ENCODE measurements around the gene KIAA1549.
"Not testable (repeated sequence)": the region's sequence is repeated elsewhere in the genome, so short reads cannot be mapped to it uniquely, and the experiment has no call there.

The KIAA1549 gene

DNA sequence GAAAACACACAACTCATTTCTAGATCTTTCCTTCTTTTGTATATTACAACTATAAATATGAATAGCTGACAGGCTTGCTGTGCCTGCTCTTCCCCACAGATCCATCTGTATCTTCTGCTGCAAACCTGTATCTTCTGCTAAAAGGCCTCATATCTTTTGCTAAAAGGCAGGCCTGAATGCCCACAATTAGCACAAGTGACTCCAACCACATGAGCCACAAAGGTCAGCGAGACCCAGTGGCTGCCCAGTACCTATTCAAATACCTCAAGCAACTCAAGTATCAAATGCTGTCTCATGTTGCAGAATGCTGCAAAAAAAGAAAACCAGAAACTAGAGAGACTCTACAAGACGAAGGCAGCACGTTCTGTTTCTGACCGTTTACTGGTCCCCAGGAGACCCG is 128.7 kb downstream of the KIAA1549 start:
- no peak for DNase-seq (ENCODE audit: low spot score)

DNA sequence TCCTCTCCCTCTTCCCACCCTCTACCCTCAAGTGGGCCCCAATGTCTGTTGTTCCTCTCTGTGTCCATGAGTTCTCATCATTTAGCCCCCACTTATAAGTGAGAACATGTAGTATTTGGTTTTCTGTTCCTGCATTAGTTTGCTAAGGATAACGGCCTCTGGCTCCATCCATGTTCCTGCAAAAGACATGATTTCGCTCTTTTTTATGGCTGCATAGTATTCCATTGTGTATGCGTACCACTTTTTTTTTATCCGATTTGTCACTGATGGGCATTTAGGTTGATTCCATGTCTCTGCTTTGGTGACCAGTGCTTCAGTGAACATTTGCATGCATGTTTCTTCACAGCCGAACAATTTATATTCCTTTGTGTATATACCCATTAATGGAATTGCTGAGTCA is 131.5 kb downstream of the KIAA1549 start:
- no peak for DNase-seq (ENCODE audit: low spot score)

- DNase-seq (ENCODE audit: low spot score), result no peak
Observed at GRCh38 chr7:138848056-138848980, 132.9 kb downstream of the KIAA1549 start.

DNA sequence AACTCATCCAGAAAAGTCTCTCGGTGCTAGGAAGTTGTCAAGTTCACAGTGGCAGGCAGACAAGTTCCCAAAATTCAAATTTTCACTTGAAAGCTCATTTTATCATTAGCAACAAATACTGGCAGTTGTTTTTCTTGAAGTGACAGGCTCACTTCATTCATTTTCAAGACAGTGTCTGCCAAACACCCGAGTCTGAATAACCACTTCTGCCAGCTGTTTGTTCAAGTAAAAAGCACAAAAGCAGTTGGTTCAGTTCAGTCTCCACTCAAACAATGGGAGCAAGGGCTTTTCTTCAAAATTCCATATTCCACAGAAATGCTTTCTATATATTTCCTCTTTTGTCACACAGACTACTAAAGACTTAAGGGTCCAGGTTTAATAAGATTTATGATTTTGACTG is 135.5 kb downstream of the KIAA1549 start:
- no peak for DNase-seq (ENCODE audit: low spot score)

- no peak for DNase-seq (ENCODE audit: low spot score)
Observed at GRCh38 chr7:138843632-138844580, 137.3 kb downstream of the KIAA1549 start.

DNA sequence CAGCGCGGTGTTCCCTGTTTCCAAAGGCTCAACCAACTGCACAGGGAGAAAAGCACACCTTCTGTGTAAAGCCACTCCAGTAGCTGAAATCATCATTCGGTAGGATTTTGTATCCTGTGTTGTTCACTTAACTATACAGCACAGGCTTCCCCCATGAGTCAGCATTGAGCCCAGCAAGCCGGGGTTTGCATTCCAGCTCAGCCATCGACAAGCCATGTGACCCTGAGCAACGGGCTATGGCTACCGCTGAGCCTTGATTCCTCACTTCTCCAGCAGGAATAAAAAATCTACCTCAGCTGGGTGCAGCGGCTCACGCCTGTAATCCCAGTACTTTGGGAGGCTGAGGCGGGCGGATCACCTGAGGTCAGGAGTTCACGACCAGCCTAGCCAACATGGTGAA is 139.1 kb downstream of the KIAA1549 start:
- DNase-seq (ENCODE audit: low spot score), result no peak

DNA sequence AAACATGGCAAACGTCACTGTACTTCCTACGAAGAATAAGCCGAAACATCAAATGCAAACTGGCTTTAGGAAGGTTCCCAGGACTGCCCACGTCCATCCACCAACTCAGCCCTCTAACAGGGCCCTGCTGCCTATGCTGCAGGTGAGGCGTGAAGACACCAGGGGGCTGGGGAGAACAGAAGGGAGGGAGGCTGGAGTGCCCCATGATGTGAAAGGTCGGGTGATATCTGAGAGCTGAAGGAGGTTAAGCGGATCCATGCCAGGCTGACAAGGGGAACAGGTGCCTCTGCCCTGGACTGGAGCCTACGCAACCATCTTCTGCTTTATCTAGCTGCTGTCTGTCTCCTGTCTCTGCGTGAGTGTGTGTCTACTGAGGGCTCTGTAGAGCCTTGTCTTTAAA is 143.0 kb downstream of the KIAA1549 start:
- DNase-seq (ENCODE audit: low spot score), result no peak

DNA sequence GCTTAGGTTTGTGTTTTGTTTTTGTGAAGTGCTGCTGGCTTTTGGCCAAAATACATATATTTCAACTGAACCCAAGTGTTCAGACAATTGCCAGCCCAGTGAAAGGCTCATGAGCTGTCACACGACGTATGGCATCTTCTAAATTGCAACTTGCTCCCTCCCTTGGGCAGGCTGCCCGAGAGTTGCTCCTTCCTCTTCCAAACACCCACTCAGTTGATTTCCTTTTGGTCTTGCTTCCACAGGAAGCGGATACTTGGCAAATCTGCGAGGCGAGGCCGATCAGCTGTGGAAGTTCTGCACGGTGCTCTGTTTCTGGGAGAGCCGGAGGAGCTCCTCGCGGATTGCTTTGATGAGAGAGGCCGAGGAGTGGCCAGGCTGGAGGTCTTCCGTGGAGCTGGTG is 143.6 kb downstream of the KIAA1549 start:
- no peak for DNase-seq (ENCODE audit: low spot score)

GRCh38 chr7:138835087-138835486 is 146.1 kb downstream of the KIAA1549 start:
- DNase-seq (ENCODE audit: low spot score), result no peak

DNA sequence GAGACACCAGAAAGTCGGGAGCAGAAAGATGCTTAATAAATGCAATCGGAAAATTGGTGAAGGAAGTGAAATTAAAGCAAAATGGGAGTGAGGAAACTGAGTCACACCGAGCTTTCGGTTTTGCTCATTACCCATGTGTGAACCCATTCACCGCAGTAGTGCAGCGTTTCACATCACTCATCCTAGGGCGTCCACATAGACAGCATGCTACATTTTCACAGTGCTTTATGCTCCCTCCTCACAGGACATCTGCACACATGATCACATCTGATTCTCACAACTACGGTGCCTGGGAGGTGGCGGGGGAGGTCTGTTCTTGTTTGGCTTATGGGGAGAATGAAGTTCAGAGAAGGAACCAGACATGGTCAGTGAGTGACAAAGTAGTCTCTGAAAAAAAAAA is 146.6 kb downstream of the KIAA1549 start:
- DNase-seq (ENCODE audit: low spot score), result no peak

- DNase-seq (ENCODE audit: low spot score), result no peak
Observed at GRCh38 chr7:138833596-138833995, 147.6 kb downstream of the KIAA1549 start.

DNA sequence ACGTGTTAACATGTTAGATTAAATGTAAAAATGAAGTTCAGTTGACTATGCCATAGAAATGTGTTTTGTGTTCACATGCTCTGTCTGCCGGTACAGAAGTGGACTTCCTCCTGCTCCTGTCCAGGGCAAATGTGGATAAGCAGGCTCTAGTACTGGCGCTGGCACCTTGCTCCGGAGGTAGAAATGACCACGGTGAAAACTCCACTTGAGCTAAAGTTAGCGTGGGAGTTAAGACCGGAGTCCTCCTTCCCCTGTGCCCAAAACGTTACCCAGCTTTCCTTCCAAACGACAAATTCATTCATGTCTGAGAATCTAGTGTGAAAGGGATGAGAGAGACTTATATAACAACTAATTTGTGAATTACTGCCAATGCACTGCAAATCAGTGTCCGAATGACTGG is 148.2 kb downstream of the KIAA1549 start:
- no peak for DNase-seq (ENCODE audit: low spot score)

DNA sequence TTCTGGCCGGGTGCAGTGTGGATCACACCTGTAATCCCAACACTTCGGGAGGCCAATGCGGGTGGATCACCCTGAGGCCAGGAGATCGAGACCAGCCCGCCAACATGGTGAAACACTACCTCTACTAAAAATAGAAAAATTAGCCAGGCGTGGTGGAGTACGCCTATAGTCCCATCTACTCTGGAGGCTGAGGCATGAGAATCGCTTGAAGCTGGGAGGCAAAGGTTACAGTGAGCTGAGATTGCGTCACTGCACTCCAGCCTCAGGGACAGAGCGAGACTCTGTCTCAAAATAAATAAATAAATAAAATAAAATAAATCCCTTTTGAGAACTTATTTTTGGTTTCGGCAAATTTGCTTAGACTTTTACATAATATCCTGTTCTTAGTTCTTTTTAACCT is 151.9 kb downstream of the KIAA1549 start:
- no peak for DNase-seq (ENCODE audit: low spot score)

- DNase-seq (ENCODE audit: low spot score), result no peak
Observed at GRCh38 chr7:138828302-138828701, 152.9 kb downstream of the KIAA1549 start.

DNA sequence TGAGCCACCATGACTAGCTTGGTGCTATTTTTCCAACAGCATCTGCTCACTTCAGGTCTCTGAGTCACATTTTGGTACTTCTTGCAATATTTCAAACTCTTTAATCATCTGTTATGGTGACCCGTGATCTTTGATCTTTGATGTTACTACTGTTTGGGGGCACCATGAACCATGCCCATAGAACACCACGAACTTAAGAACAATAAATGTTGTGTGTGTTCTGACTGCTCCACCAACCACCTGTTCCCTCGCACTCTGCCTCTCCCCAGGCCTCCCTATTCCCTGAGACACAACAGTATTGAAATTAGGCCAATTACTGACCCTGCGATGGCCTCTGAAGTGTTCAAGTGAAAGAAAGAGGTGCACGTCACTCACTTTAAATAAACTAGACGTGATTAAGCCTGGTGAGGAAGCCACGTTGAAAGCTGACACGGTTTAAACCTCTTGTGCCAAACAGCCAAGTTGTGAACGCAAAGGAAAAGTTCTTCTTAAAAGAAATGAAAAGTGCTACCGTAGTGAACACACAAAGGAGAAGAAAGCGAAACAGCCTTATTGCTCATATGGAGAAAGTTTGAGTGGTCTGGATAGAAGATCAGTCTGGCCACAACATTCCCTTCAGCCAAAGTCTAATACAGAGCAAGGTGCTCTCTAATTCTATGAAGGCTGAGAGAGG is 156.0 kb downstream of the KIAA1549 start:
- DNase-seq (ENCODE audit: low spot score), result no peak

DNA sequence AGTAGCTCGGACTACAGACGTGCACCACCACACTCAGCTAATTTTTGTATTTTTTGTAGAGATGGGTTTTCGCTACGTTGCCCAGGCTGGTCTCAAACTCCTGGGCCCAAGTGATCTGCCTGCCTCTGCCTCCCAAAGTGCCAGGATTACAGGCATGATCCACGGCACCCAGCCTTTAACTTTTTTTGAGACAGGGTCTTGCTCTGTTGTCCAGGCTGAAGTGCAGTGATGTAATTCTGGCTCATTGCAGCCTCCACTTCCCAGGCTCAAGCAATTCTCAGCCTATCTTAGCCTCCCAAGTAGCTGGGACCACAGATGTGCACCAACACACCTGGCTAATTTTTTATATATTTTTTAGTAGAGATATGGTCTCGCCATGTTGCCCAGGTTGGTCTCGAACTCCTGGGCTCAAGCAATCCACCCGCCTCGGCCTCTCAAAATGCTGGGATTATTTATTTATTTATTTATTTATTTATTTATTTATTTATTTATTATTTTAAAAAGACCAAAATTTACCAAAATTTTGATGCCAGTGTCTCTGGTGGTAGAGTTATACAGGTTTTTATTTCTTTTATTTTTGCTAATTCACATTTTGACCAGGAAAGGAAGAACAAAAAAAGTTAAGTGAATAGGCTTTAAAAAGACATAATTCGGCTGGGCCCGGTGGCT is 158.2 kb downstream of the KIAA1549 start:
- no peak for DNase-seq (ENCODE audit: low spot score)

DNA sequence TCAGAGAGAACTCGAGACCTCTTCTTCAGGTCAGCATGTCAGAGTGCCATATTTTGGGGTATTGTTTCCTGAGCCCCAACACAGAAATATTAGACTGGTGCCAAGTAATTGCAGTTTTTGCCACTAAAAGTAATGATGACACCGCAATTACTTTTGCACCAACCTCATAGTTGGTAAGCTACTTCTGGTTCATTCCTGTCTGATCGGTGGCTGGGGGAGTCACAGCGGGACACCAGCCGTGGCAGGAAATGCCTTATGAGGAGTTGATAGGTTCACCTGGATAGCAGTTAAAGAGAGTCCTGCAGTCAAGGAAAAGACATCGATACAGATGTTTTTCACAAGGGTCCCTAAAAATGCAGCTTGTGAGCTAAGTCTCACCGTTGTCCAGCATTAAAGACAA is 159.3 kb downstream of the KIAA1549 start:
- DNase-seq (ENCODE audit: low spot score), result no peak

- no peak for DNase-seq (ENCODE audit: low spot score)
Observed at GRCh38 chr7:138819625-138820024, 161.6 kb downstream of the KIAA1549 start.

DNA sequence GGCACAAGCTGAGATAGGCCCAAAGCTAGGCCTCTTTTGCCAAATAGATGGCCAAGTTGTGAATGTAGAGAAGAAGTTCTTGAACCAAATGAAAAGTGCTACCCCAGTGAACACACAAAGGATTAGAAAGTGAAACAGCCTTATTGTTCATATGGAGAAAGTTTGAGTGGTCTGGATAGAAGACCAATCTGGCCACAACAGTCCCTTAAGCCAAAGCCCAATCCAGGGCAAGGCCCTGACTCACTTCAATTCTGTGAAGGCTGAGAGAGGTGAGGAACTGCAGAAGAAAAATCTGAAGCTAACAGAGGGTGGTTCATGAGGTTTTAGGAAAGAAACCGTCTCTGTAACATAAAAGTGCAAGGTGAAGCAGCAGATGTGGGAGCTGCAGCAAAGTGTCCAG is 164.5 kb downstream of the KIAA1549 start:
- no peak for DNase-seq (ENCODE audit: low spot score)

- DNase-seq (ENCODE audit: low spot score), result no peak
Observed at GRCh38 chr7:138814816-138815332, 166.3 kb downstream of the KIAA1549 start.

- DNase-seq (ENCODE audit: low spot score), result no peak
Observed at GRCh38 chr7:138813945-138814344, 167.2 kb downstream of the KIAA1549 start.

DNA sequence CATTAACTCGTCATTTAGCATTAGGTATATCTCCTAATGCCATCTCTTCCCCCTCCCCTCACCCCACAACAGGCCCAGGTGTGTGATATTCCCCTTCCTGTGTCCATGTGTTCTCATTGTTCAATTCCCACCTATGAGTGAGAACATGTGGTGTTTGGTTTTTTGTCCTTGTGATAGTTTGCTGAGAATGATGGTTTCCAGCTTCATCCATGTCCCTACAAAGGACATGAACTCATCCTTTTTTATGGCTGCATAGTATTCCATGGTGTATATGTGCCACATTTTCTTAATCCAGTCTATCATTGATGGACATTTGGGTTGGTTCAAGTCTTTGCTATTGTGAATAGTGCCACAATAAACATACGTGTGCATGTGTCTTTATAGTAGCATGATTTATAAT is 169.9 kb downstream of the KIAA1549 start:
- not testable (repeated sequence) for DNase-seq (ENCODE audit: low spot score)
